C4-2B (cell line): Measurements from ENCODE around the gene CPA5.

Experiments used
- ZFX ChIP-seq: fragments of 450-650 bp; IDR thresholded peaks from 2 replicates; pipeline ENCODE4 v1.6.1; 2017
- TF ChIP-seq, protein P1 (sequence below): fragments of 450-650 bp; conservative IDR thresholded peaks from 2 replicates; pipeline ENCODE4 v1.5.1; 2017; ENCODE audit warnings: mild to moderate bottlenecking

DNA sequence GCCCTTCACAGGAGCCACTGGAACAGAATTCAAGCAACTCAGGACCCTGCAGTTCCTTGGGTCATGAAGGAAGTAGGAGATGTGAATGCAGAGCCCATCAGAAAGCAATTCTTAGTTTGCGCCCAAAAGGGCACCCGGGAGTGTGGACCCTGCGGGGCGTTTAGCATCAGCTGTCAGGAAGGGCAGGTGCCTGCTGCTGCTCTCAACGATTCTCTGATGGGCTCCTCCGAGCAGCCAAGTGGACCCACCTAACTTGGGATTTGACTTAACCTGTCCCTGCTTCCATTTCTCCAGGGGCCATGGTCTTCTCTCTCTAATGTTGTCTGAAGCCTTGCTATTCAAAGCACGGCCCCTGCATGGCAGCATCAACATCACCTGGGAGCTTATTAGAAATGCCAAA lies 17.1 kb downstream of the CPA5 start:
- TF ChIP-seq, protein P1, sequence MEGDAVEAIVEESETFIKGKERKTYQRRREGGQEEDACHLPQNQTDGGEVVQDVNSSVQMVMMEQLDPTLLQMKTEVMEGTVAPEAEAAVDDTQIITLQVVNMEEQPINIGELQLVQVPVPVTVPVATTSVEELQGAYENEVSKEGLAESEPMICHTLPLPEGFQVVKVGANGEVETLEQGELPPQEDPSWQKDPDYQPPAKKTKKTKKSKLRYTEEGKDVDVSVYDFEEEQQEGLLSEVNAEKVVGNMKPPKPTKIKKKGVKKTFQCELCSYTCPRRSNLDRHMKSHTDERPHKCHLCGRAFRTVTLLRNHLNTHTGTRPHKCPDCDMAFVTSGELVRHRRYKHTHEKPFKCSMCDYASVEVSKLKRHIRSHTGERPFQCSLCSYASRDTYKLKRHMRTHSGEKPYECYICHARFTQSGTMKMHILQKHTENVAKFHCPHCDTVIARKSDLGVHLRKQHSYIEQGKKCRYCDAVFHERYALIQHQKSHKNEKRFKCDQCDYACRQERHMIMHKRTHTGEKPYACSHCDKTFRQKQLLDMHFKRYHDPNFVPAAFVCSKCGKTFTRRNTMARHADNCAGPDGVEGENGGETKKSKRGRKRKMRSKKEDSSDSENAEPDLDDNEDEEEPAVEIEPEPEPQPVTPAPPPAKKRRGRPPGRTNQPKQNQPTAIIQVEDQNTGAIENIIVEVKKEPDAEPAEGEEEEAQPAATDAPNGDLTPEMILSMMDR, result no peak
- no peak for TF ChIP-seq ZFX
